IPS-15b (cell line): ENCODE measurements around the gene DIAPH2.
"Not testable (repeated sequence)": the region's sequence is repeated elsewhere in the genome, so short reads cannot be mapped to it uniquely, and the experiment has no call there.

Experiments used
- H3K27me3 ChIP-seq: one replicate; pipeline ENCODE4 v1.6.1; 2013; ENCODE audit warnings: low read length; ENCODE audit not compliant: control insufficient read depth, insufficient read depth
- H3K36me3 ChIP-seq: one replicate; pipeline ENCODE4 v1.6.1; 2013; ENCODE audit warnings: low read length; ENCODE audit not compliant: control insufficient read depth, insufficient read depth
- H3K4me1 ChIP-seq: one replicate; pipeline ENCODE4 v1.6.1; 2013; ENCODE audit warnings: mild to moderate bottlenecking, low read length; ENCODE audit not compliant: control insufficient read depth, insufficient read depth
- H3K4me3 ChIP-seq: one replicate; pipeline ENCODE4 v1.5.1; 2013; ENCODE audit warnings: low read depth, low read length
- H3K9ac ChIP-seq: one replicate; pipeline ENCODE4 v1.6.1; 2013; ENCODE audit warnings: low read depth, mild to moderate bottlenecking, low read length
- H3K9me3 ChIP-seq: one replicate; pipeline ENCODE4 v1.6.1; 2013; ENCODE audit warnings: mild to moderate bottlenecking, low read length; ENCODE audit not compliant: control insufficient read depth, insufficient read depth

Gene DIAPH2

GRCh38 chrX:96835660-96836289, 151.1 kb downstream of the DIAPH2 start:
- no peak overlapping the region for H3K4me3 ChIP-seq
- H3K36me3 ChIP-seq, result no peaks in the 10 kb centered on the region
- H3K27me3 ChIP-seq, result no peaks in the 10 kb centered on the region
- no peaks in the 10 kb centered on the region for H3K9me3 ChIP-seq
- no peaks in the 10 kb centered on the region for H3K4me1 ChIP-seq
- no peak overlapping the region for H3K9ac ChIP-seq

- Histone ChIP-seq H3K9ac (no peak overlapping the region), H3K9me3 (no peaks in the 10 kb centered on the region), H3K4me1 (peaks cover 16% of the 10 kb centered on the region), H3K36me3 (no peaks in the 10 kb centered on the region), H3K27me3 (no peaks in the 10 kb centered on the region), H3K4me3 (no peak overlapping the region)
These were observed 153.2 kb downstream of the DIAPH2 start for GRCh38 chrX:96837808-96838207.

- Histone ChIP-seq H3K4me1 (peaks cover 23% of the 10 kb centered on the region), H3K4me3 (no peak overlapping the region), H3K36me3 (no peaks in the 10 kb centered on the region), H3K9me3 (no peaks in the 10 kb centered on the region), H3K27me3 (no peaks in the 10 kb centered on the region), H3K9ac (no peak overlapping the region)
These were observed 153.9 kb downstream of the DIAPH2 start for GRCh38 chrX:96838537-96838936.

- no peaks in the 10 kb centered on the region for H3K36me3 ChIP-seq
- H3K4me3 ChIP-seq, result no peak overlapping the region
These were observed 156.7 kb downstream of the DIAPH2 start for GRCh38 chrX:96841325-96841724.

GRCh38 chrX:96841866-96842265, 157.2 kb downstream of the DIAPH2 start:
- H3K27me3 ChIP-seq, H3K9me3 ChIP-seq, H3K36me3 ChIP-seq, H3K4me3 ChIP-seq: not testable (repeated sequence)
- H3K4me1 ChIP-seq, result peaks cover 33% of the 10 kb centered on the region
- H3K9ac ChIP-seq, result peak overlapping the region; percentile 42

More at GRCh38 chrX:96841325-96841724, 156.7 kb downstream of the DIAPH2 start:
- Histone ChIP-seq H3K9me3 (no peaks in the 10 kb centered on the region), H3K9ac (no peak overlapping the region), H3K4me1 (peaks cover 30% of the 10 kb centered on the region), H3K27me3 (no peaks in the 10 kb centered on the region)

GRCh38 chrX:96843566-96843965, 158.9 kb downstream of the DIAPH2 start:
- Histone ChIP-seq H3K36me3 (no peaks in the 10 kb centered on the region), H3K4me3 (no peak overlapping the region), H3K9me3 (no peaks in the 10 kb centered on the region), H3K27me3 (no peaks in the 10 kb centered on the region), H3K4me1 (peaks cover 37% of the 10 kb centered on the region), H3K9ac (no peak overlapping the region)

GRCh38 chrX:96846841-96847240, 162.2 kb downstream of the DIAPH2 start:
- Histone ChIP-seq H3K9ac (no peak overlapping the region), H3K4me3 (no peak overlapping the region), H3K9me3 (no peaks in the 10 kb centered on the region), H3K36me3 (no peaks in the 10 kb centered on the region), H3K4me1 (peaks cover 30% of the 10 kb centered on the region), H3K27me3 (no peaks in the 10 kb centered on the region)

GRCh38 chrX:96859422-96859821, 174.8 kb downstream of the DIAPH2 start:
- H3K9me3 ChIP-seq, H3K9ac ChIP-seq, H3K4me1 ChIP-seq, H3K4me3 ChIP-seq, H3K36me3 ChIP-seq, H3K27me3 ChIP-seq: not testable (repeated sequence)

GRCh38 chrX:96861218-96861617, 176.6 kb downstream of the DIAPH2 start:
- H3K4me1 ChIP-seq, result no peaks in the 10 kb centered on the region
- no peak overlapping the region for H3K4me3 ChIP-seq
- no peaks in the 10 kb centered on the region for H3K27me3 ChIP-seq
- no peak overlapping the region for H3K9ac ChIP-seq
- no peaks in the 10 kb centered on the region for H3K36me3 ChIP-seq
- H3K9me3 ChIP-seq, result no peaks in the 10 kb centered on the region

GRCh38 chrX:96861661-96862060, 177.0 kb downstream of the DIAPH2 start:
- no peak overlapping the region for H3K9ac ChIP-seq
- H3K4me3 ChIP-seq, result no peak overlapping the region
- H3K36me3 ChIP-seq, result no peaks in the 10 kb centered on the region
- H3K27me3 ChIP-seq, result no peaks in the 10 kb centered on the region
- H3K9me3 ChIP-seq, result no peaks in the 10 kb centered on the region
- no peaks in the 10 kb centered on the region for H3K4me1 ChIP-seq

- no peaks in the 10 kb centered on the region for H3K27me3 ChIP-seq
- peaks cover 4% of the 10 kb centered on the region for H3K36me3 ChIP-seq
- H3K4me1 ChIP-seq, result no peaks in the 10 kb centered on the region
These were observed 199.0 kb downstream of the DIAPH2 start, which contains the start of gene RPA4 for GRCh38 chrX:96883608-96884007. TSS of gene RPA4 (plus strand) at chrX:96883908. CDS start at chrX:96884311, 403 bp downstream.

GRCh38 chrX:96884027-96884426, 199.4 kb downstream of the DIAPH2 start:
- H3K4me1 ChIP-seq, result no peaks in the 10 kb centered on the region
- H3K9me3 ChIP-seq, result no peaks in the 10 kb centered on the region
- no peaks in the 10 kb centered on the region for H3K27me3 ChIP-seq
- no peak overlapping the region for H3K4me3 ChIP-seq
- H3K9ac ChIP-seq, result no peak overlapping the region
- peaks cover 4% of the 10 kb centered on the region for H3K36me3 ChIP-seq

More at GRCh38 chrX:96883608-96884007, 199.0 kb downstream of the DIAPH2 start, which contains the start of gene RPA4:
- H3K4me3 ChIP-seq, result no peak within 1 kb of the TSS
- no peak within 1 kb of the TSS for H3K9ac ChIP-seq
- H3K9me3 ChIP-seq, result no peaks in the 10 kb centered on the region
